Cardiac muscle cell (in vitro differentiated cells and primary cell): ENCODE data around the gene AEN. TPM values are rescaled to one million over a fixed set of nuclear protein-coding genes. Genes with fewer than 3 reads are reported as not detected.

Experiments
- DNase-seq, 2 donors: peaks; one replicate each; pipeline versions ENCODE4 v3.0.0 to v3.0.0-alpha.2; 2010 to 2017; ENCODE audit warnings: low read depth in 1 of 2, low spot score in 1 of 2
- H3K27ac ChIP-seq: fragments of 200-600 bp; sonication (generic); 2 replicates; pipeline ENCODE4 v1.5.1; 2016
- H3K27me3 ChIP-seq: fragments of 200-600 bp; sonication (generic); 2 replicates; pipeline ENCODE4 v1.6.0; 2016; ENCODE audit warnings: control low read depth
- H3K36me3 ChIP-seq: fragments of 200-600 bp; sonication (generic); 2 replicates; pipeline ENCODE4 v1.5.1; 2016; ENCODE audit warnings: control low read depth
- H3K4me1 ChIP-seq: fragments of 200-600 bp; sonication (generic); 2 replicates; pipeline ENCODE4 v1.8.1; 2017; ENCODE audit warnings: low read depth, mild to moderate bottlenecking, mixed run types
- H3K4me3 ChIP-seq: fragments of 200-600 bp; sonication (generic); 2 replicates; pipeline ENCODE4 v1.5.1; 2016; ENCODE audit warnings: mild to moderate bottlenecking
- H3K9me3 ChIP-seq: fragments of 200-600 bp; sonication (generic); 2 replicates; pipeline ENCODE4 v1.5.1; 2017; ENCODE audit warnings: low read depth, mild to moderate bottlenecking, control low read depth
- CTCF ChIP-seq: IDR thresholded peaks from 2 replicates; pipeline ENCODE4 v1.5.1; 2012; ENCODE audit warnings: low read depth, mild to moderate bottlenecking, low read length
- polyA plus RNA-seq: library from polyadenylated mRNA; unstranded; fragments of >200 nt; fragmentation: Nextera tagmentation; extraction: Ambion mirVana; gene quantifications from 2 replicates; pipeline ENCODE4 v1.2.1, GENCODE V29; 2016
- total RNA-seq: library from RNA; depleted of rRNA; stranded (reverse); fragments of >200 nt; gene quantifications from 2 replicates; pipeline ENCODE4 v1.2.3, GENCODE V29; 2016

AEN gene
- total and polyA plus RNA-seq, 2 experiments from 2014 or later, result 20.9 to 53.6 TPM

DNA sequence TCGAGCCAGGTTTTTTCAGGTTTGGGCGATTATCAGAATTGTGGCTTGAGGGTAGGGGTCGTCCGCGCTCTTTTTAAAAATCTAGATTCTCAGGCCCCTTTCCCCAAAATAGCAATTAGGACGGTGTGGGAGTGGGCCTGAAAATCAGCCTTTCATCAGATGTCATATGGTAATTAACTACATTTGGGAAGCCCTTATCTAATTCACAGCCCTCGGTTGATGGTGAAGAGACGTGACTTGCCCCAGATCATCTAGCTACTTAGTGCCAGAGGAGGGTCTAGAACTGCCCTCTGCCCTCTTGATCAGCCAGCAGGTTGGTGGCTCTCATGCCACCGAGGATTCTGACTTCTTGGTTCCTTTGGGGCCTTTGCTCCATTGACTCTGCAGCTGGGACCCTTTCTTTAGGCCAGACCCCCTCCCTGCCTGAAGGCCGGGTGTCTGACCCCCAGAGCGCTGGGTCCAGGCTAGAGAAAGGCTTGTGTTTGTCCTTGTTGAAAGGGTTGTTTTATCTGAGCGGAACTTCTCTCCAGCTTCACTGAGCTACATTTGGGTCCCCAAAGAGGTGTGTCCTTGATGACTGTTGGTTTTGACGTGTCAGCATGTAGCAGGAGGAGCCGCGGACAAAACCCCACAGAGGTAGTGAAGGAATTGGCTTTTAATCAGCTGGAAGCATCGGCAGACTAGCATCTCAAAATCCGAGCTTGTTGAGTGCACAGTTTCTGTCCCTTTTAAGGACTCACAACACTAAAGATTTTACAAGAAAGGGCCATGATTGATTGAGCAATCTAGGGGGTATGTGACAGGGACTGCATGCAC lies 857 bp downstream of the AEN start:
- Histone ChIP-seq H3K9me3 (no peaks in the 10 kb centered on the region), H3K27me3 (no peaks in the 10 kb centered on the region), H3K36me3 (peaks cover 6% of the 10 kb centered on the region), H3K4me3 (peak overlapping the region; percentile 65), H3K27ac (peak overlapping the region; percentile 70), H3K4me1 (peaks cover 5% of the 10 kb centered on the region)
- peak in 1 of 2 donors; percentile 28 for DNase-seq
- TF ChIP-seq CTCF, result no peak

GRCh38 chr15:88622605-88622975 lies 1.4 kb downstream of the AEN start:
- H3K27me3 ChIP-seq, result no peaks in the 10 kb centered on the region
- no peak for DNase-seq
- TF ChIP-seq CTCF, result no peak
- H3K36me3 ChIP-seq, result peaks cover 10% of the 10 kb centered on the region
- H3K27ac ChIP-seq, result no peak overlapping the region
- peak overlapping the region; percentile 65 for H3K4me3 ChIP-seq
- no peaks in the 10 kb centered on the region for H3K9me3 ChIP-seq
- H3K4me1 ChIP-seq, result peaks cover 5% of the 10 kb centered on the region

- Histone ChIP-seq H3K27me3 (no peaks in the 10 kb centered on the region), H3K4me1 (peaks cover 5% of the 10 kb centered on the region), H3K27ac (no peak overlapping the region), H3K9me3 (no peaks in the 10 kb centered on the region), H3K36me3 (peaks cover 12% of the 10 kb centered on the region), H3K4me3 (peak overlapping the region; percentile 65)
- no peak for TF ChIP-seq CTCF
- DNase-seq, result peak in 1 of 2 donors; percentile 49
Observed at GRCh38 chr15:88623061-88623460, 1.9 kb downstream of the AEN start.

GRCh38 chr15:88623632-88624031 lies 2.5 kb downstream of the AEN start:
- Histone ChIP-seq H3K36me3 (peaks cover 12% of the 10 kb centered on the region), H3K27me3 (no peaks in the 10 kb centered on the region), H3K4me3 (no peak overlapping the region), H3K27ac (no peak overlapping the region), H3K4me1 (peaks cover 5% of the 10 kb centered on the region), H3K9me3 (no peaks in the 10 kb centered on the region)
- no peak for DNase-seq
- TF ChIP-seq CTCF, result no peak

DNA sequence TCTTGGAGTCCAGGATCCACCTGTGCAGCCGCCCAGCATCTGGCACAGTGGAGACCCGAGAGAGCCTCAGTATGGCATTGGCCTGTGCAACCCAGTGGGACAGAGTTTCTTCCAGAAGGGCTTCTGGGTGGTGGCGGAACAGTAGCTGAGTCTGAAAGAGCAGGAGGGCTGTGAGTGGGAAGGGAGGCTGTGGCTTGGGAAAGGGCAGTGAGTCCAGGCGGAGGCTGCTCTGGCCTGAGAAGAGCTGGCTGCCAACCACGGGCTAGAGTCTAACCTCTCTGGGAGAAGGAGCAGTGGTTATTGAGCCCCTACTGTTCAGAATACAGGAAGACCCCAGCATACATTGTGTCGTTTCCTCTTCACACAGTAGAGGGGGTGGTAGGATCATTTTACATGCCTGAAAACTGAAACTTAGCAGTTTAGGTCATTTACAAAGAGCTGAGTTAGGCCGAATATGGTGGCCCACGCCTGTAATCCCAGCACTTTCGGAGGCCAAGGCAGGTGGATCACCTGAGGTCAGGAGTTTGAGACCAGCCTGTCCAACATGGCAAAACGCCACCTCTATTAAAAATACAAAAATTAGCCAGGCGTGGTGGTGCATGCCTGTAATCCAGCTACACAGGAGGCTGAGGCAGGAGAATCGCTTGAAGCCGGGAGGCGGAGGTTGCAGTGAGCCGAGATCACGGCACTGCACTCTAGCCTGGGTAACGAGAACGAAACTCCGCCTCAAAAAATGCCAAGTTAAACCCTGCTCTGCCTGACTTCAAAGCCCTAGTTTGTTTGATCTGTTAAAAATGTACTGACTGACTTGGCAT lies 3.2 kb downstream of the AEN start:
- H3K4me1 ChIP-seq, result peaks cover 5% of the 10 kb centered on the region
- H3K27me3 ChIP-seq, result no peaks in the 10 kb centered on the region
- TF ChIP-seq CTCF, result peak; percentile 48
- H3K27ac ChIP-seq, result no peak overlapping the region
- H3K36me3 ChIP-seq, result peaks cover 13% of the 10 kb centered on the region
- peak; percentile 35 to 73 for DNase-seq
- H3K9me3 ChIP-seq, result no peaks in the 10 kb centered on the region
- no peak overlapping the region for H3K4me3 ChIP-seq
